Astrocyte (in vitro differentiated cells and primary cell): ENCODE results near the gene LMOD3. TPM values are rescaled to one million over a fixed set of nuclear protein-coding genes. Genes with fewer than 3 reads are reported as not detected.

Source experiments
- DNase-seq: peaks from one replicate; pipeline ENCODE4 v3.0.0-alpha.2; 2010; ENCODE audit warnings: low read depth
- FAIRE-seq: peaks from 2 replicates; lab custom pipeline; 2011; peaks lifted over from hg19 to GRCh38; lab: Jason Lieb, UNC
- H2AFZ ChIP-seq: 2 replicates; pipeline ENCODE4 v1.6.0; 2012; ENCODE audit warnings: low read depth, low read length, inconsistent platforms
- H3K27ac ChIP-seq: 2 replicates; pipeline ENCODE4 v1.5.1; 2011; ENCODE audit warnings: low read depth, low read length, inconsistent platforms
- H3K27me3 ChIP-seq: 2 replicates; pipeline ENCODE4 v1.6.0; 2011; ENCODE audit warnings: low read length, inconsistent platforms; ENCODE audit not compliant: insufficient read depth
- H3K36me3 ChIP-seq: 2 replicates; pipeline ENCODE4 v1.5.1; 2011; ENCODE audit warnings: low read length, inconsistent platforms; ENCODE audit not compliant: insufficient read depth
- H3K4me1 ChIP-seq: 2 replicates; pipeline ENCODE4 v1.5.1; 2011; ENCODE audit warnings: low read length, inconsistent platforms; ENCODE audit not compliant: insufficient read depth
- H3K4me2 ChIP-seq: 2 replicates; pipeline ENCODE4 v1.6.0; 2012; ENCODE audit warnings: low read length, inconsistent platforms
- H3K4me3 ChIP-seq: 2 replicates; pipeline ENCODE4 v1.5.1; 2011; ENCODE audit warnings: low read depth, mild to moderate bottlenecking, low read length, inconsistent platforms; ENCODE audit not compliant: insufficient read depth
- H3K79me2 ChIP-seq: 2 replicates; pipeline ENCODE4 v1.6.0; 2012; ENCODE audit warnings: mild to moderate bottlenecking, low read length, inconsistent platforms; ENCODE audit not compliant: insufficient read depth
- H3K9ac ChIP-seq: 2 replicates; pipeline ENCODE4 v1.6.0; 2012; ENCODE audit warnings: mild to moderate bottlenecking, low read length, inconsistent platforms
- H3K9me3 ChIP-seq: 2 replicates; pipeline ENCODE4 v1.5.1; 2012; ENCODE audit warnings: low read depth, mild to moderate bottlenecking, low read length, inconsistent platforms; ENCODE audit not compliant: insufficient read depth
- H4K20me1 ChIP-seq: 2 replicates; pipeline ENCODE4 v1.6.0; 2012; ENCODE audit warnings: low read length, inconsistent platforms; ENCODE audit not compliant: insufficient read depth
- H3K27ac Mint-ChIP-seq: one replicate; pipeline ENCODE4 v1.8.0; 2021; ENCODE audit warnings: mild to moderate bottlenecking, mixed read lengths; ENCODE audit not compliant: unreplicated experiment
- H3K27me3 Mint-ChIP-seq: one replicate; pipeline ENCODE4 v1.8.0; 2021; ENCODE audit warnings: low read depth, mixed read lengths; ENCODE audit not compliant: unreplicated experiment
- H3K36me3 Mint-ChIP-seq: one replicate; pipeline ENCODE4 v1.8.0; 2021; ENCODE audit warnings: low read depth, mixed read lengths; ENCODE audit not compliant: unreplicated experiment
- H3K4me1 Mint-ChIP-seq: one replicate; pipeline ENCODE4 v1.8.0; 2021; ENCODE audit warnings: low read depth, mixed read lengths; ENCODE audit not compliant: unreplicated experiment
- H3K4me3 Mint-ChIP-seq: one replicate; pipeline ENCODE4 v1.8.0; 2021; ENCODE audit warnings: mild to moderate bottlenecking, moderate library complexity, mixed read lengths; ENCODE audit not compliant: unreplicated experiment
- H3K9me3 Mint-ChIP-seq: one replicate; pipeline ENCODE4 v1.8.0; 2021; ENCODE audit warnings: mild to moderate bottlenecking, mixed read lengths; ENCODE audit not compliant: unreplicated experiment
- CTCF ChIP-seq: IDR thresholded peaks from 2 replicates; pipeline ENCODE4 v1.5.1; 2011; ENCODE audit warnings: low read depth, mild to moderate bottlenecking, inconsistent platforms, low read length, moderate library complexity; ENCODE audit not compliant: insufficient read depth
- EZH2 ChIP-seq: IDR thresholded peaks from 2 replicates; pipeline ENCODE4 v1.6.1; 2012; ENCODE audit warnings: mild to moderate bottlenecking, low read length, inconsistent platforms; ENCODE audit not compliant: insufficient read depth
- total RNA-seq: library from RNA; stranded (reverse); gene quantifications from 2 replicates; pipeline ENCODE4 v1.2.1, GENCODE V29; 2021

Gene LMOD3
- total RNA-seq, 1 donor from 2014 or later, result 0.07 TPM

- H3K9ac ChIP-seq, result no peak overlapping the region
- H3K79me2 ChIP-seq, result no peaks in the 10 kb centered on the region
- H3K4me2 ChIP-seq, result no peak overlapping the region
- Mint-ChIP-seq H3K9me3 (no peaks in the 10 kb centered on the region), H3K27me3 (no peaks in the 10 kb centered on the region), H3K36me3 (no peaks in the 10 kb centered on the region), H3K4me3 (no peak overlapping the region), H3K27ac (no peak overlapping the region), H3K4me1 (no peaks in the 10 kb centered on the region)
- H3K27ac ChIP-seq, result no peak overlapping the region
- H4K20me1 ChIP-seq, result no peaks in the 10 kb centered on the region
- no peak overlapping the region for H2AFZ ChIP-seq
- H3K27me3 ChIP-seq, result no peaks in the 10 kb centered on the region
- no peak for DNase-seq
- H3K4me3 ChIP-seq, result no peak overlapping the region
- H3K4me1 ChIP-seq, result peaks cover 3% of the 10 kb centered on the region
- no peak for FAIRE-seq
- TF ChIP-seq EZH2 (no peak), CTCF (no peak)
- H3K36me3 ChIP-seq, result no peaks in the 10 kb centered on the region
- H3K9me3 ChIP-seq, result no peaks in the 10 kb centered on the region
These were observed 3.3 kb downstream of the LMOD3 start for GRCh38 chr3:69119138-69119537.

GRCh38 chr3:69118555-69118954, 3.8 kb downstream of the LMOD3 start:
- Mint-ChIP-seq H3K27me3 (no peaks in the 10 kb centered on the region), H3K27ac (no peak overlapping the region), H3K4me1 (no peaks in the 10 kb centered on the region), H3K36me3 (no peaks in the 10 kb centered on the region), H3K4me3 (no peak overlapping the region), H3K9me3 (no peaks in the 10 kb centered on the region)
- Histone ChIP-seq H3K36me3 (no peaks in the 10 kb centered on the region), H3K4me1 (peaks cover 3% of the 10 kb centered on the region), H3K27me3 (no peaks in the 10 kb centered on the region), H3K9me3 (no peaks in the 10 kb centered on the region), H3K27ac (no peak overlapping the region), H3K4me3 (no peak overlapping the region), H3K79me2 (no peaks in the 10 kb centered on the region), H3K4me2 (no peak overlapping the region), H3K9ac (no peak overlapping the region), H4K20me1 (no peaks in the 10 kb centered on the region), H2AFZ (no peak overlapping the region)
- TF ChIP-seq CTCF, result no peak
- no peak for TF ChIP-seq EZH2
- FAIRE-seq, result no peak
- no peak for DNase-seq

GRCh38 chr3:69116897-69117296, 5.5 kb downstream of the LMOD3 start:
- H3K27me3 ChIP-seq, result no peaks in the 10 kb centered on the region
- no peaks in the 10 kb centered on the region for H3K4me1 Mint-ChIP-seq
- no peak overlapping the region for H3K4me3 ChIP-seq
- no peak overlapping the region for H3K27ac ChIP-seq
- H3K27ac Mint-ChIP-seq, result no peak overlapping the region
- H3K9me3 Mint-ChIP-seq, result no peaks in the 10 kb centered on the region
- no peaks in the 10 kb centered on the region for H3K36me3 ChIP-seq
- H3K79me2 ChIP-seq, result no peaks in the 10 kb centered on the region
- no peak overlapping the region for H2AFZ ChIP-seq
- no peak for DNase-seq
- H3K4me2 ChIP-seq, result no peak overlapping the region
- H3K4me1 ChIP-seq, result peaks cover 3% of the 10 kb centered on the region
- FAIRE-seq, result no peak
- no peaks in the 10 kb centered on the region for H3K36me3 Mint-ChIP-seq
- no peak overlapping the region for H3K4me3 Mint-ChIP-seq
- no peaks in the 10 kb centered on the region for H3K9me3 ChIP-seq
- H4K20me1 ChIP-seq, result no peaks in the 10 kb centered on the region
- H3K9ac ChIP-seq, result no peak overlapping the region
- no peak for TF ChIP-seq EZH2
- no peak for TF ChIP-seq CTCF
- H3K27me3 Mint-ChIP-seq, result no peaks in the 10 kb centered on the region
